Mucosa of descending colon (tissue), 3 donors: ENCODE measurements around the gene PPARD. TPM values are rescaled to one million over a fixed set of nuclear protein-coding genes. Genes with fewer than 3 reads are reported as not detected.

Experiments
- ATAC-seq: fragments of 200-7000 bp; cut with Tn5 transposase; one replicate; pipeline ENCODE4 v1.9.1; 2020; ENCODE audit warnings: mild to moderate bottlenecking, moderate library complexity
- DNase-seq, 3 donors: peaks; one replicate each; pipeline ENCODE4 v3.0.0-alpha.2; 2020
- H3K36me3 ChIP-seq: fragments of 200-600 bp; one replicate; pipeline ENCODE4 v1.8.0; 2021; ENCODE audit warnings: low read depth, mild to moderate bottlenecking
- H3K4me1 ChIP-seq: fragments of 200-600 bp; one replicate; pipeline ENCODE4 v1.8.0; 2021; ENCODE audit warnings: low read depth, mild to moderate bottlenecking
- H3K4me3 ChIP-seq: fragments of 200-600 bp; one replicate; pipeline ENCODE4 v1.8.0; 2021; ENCODE audit warnings: mild to moderate bottlenecking
- H3K9me3 ChIP-seq: fragments of 200-600 bp; one replicate; pipeline ENCODE4 v1.8.0; 2021; ENCODE audit warnings: mild to moderate bottlenecking
- CTCF ChIP-seq: fragments of 200-600 bp; IDR thresholded peaks from one replicate; pipeline ENCODE4 v1.8.0; 2022; ENCODE audit warnings: antibody characterized with exemption, mild to moderate bottlenecking
- intact Hi-C, 2 donors: fragments of 100-400 bp; cut with DNase I in 1 of 2; cut with micrococcal nuclease in 1 of 2; formaldehyde crosslinking; loops; one replicate each; pipeline versions ENCODE4 v1.11.0 to v1.11.1; 2022; cut with DNase I, micrococcal nuclease
- total RNA-seq, 3 donors: library from RNA; stranded (reverse); fragmentation: NEBNext Ultra II Directional in 2 of 3; extraction: Animal tissue kit (Norgen Biotek cat#: 25700) in 2 of 3; gene quantifications; one replicate each; pipeline versions ENCODE4 v1.2.1 to v1.2.4, GENCODE V29; 2021 to 2023
- donor health status: DM: no; HTN: no; CAD: no; lungs with moderate emphysema.
- donor health status: DM: no; HTN: no; CAD: no.
- donor health status: DM: no; HTN: yes; CAD: no.

The PPARD gene
- total RNA-seq, 3 donors from 2014 or later, result 44.4 to 66.7 (median 65.6) TPM

GRCh38 chr6:35318196-35319171, 23.9 kb upstream of the PPARD start:
- ATAC-seq, result peak; percentile 99
- TF ChIP-seq CTCF, result no peak
- no peaks in the 10 kb centered on the region for H3K9me3 ChIP-seq
- no peak overlapping the region for H3K4me3 ChIP-seq
- peaks cover 12% of the 10 kb centered on the region for H3K4me1 ChIP-seq
- H3K36me3 ChIP-seq, result no peaks in the 10 kb centered on the region
- peak; percentile 86 to 95 (median 87) for DNase-seq
- intact Hi-C loops, result no loop called here

GRCh38 chr6:35319346-35320030, 22.9 kb upstream of the PPARD start:
- intact Hi-C loops, result no loop called here
- peaks cover 12% of the 10 kb centered on the region for H3K4me1 ChIP-seq
- no peaks in the 10 kb centered on the region for H3K36me3 ChIP-seq
- DNase-seq, result no peak
- peak; percentile 10 for ATAC-seq
- H3K4me3 ChIP-seq, result no peak overlapping the region
- no peaks in the 10 kb centered on the region for H3K9me3 ChIP-seq
- TF ChIP-seq CTCF, result no peak

GRCh38 chr6:35320031-35320410, 22.3 kb upstream of the PPARD start:
- Histone ChIP-seq H3K36me3 (no peaks in the 10 kb centered on the region), H3K4me1 (peaks cover 12% of the 10 kb centered on the region), H3K9me3 (no peaks in the 10 kb centered on the region), H3K4me3 (no peak overlapping the region)
- intact Hi-C loops, result no loop called here
- DNase-seq (no peak), ATAC-seq (no peak)
- TF ChIP-seq CTCF, result no peak

- ATAC-seq (no peak), DNase-seq (no peak)
- TF ChIP-seq CTCF, result no peak
- intact Hi-C loops, result no loop called here
- peaks cover 12% of the 10 kb centered on the region for H3K4me1 ChIP-seq
- no peaks in the 10 kb centered on the region for H3K36me3 ChIP-seq
- no peaks in the 10 kb centered on the region for H3K9me3 ChIP-seq
- no peak overlapping the region for H3K4me3 ChIP-seq
Measured at GRCh38 chr6:35321091-35321490, 21.3 kb upstream of the PPARD start.

GRCh38 chr6:35327349-35328027, 14.9 kb upstream of the PPARD start:
- ATAC-seq (peak; percentile 90), DNase-seq (peak; percentile 71 to 79 (median 76))
- no peaks in the 10 kb centered on the region for H3K36me3 ChIP-seq
- H3K4me1 ChIP-seq, result peaks cover 4% of the 10 kb centered on the region
- TF ChIP-seq CTCF, result peak; percentile 37
- H3K9me3 ChIP-seq, result no peaks in the 10 kb centered on the region
- no peak overlapping the region for H3K4me3 ChIP-seq
- intact Hi-C loops, result no loop called here
